HG03159 (cell line): ENCODE data around the gene DYDC2.

ENCODE experiments used
- ATAC-seq: cut with Tn5 transposase; IDR thresholded peaks from one replicate; pipeline ENCODE4 v1.9.1; 2021; ENCODE audit warnings: mild to moderate bottlenecking, moderate library complexity; ENCODE audit not compliant: unreplicated experiment

DYDC2 gene

DNA sequence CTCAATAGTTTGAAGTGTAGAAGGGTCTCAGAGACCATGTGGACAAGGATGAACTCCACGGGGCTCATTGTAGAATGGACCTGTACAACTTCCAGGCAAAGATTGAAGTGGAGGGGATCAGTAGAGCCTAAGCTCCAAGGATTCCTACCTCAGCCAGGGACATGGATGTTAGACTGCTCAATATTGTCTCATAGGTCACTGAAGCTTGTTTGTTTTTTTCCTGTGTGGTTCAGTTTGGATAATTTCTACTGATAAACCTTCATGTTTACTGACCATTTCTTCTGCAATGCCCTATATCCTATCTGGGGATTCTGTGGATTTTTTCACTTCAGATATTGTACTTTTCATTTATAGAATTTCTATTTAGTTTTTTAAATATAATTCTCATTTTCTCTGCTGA, 8.9 kb downstream of the DYDC2 start:
- no peak for ATAC-seq

DNA sequence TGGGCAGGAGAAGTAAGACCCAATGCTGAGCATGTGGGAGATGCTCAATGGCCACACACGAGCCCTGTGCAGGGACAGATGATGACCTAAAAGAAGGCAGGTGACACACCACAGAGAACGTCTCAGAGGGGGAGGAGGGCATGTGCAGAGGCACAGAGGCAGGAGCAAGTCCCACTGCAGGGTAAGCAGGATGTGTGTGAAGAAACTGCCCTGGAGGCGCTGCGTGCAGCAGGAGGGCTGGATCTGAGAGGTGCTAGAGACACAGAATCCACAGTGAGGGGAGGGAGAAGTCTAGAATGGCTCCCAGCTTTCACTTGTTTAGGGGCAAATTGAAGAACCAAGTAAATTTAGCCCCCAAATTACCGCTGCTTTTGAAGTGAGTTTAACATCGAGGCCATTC, 14.9 kb downstream of the DYDC2 start:
- ATAC-seq: no peak

DNA sequence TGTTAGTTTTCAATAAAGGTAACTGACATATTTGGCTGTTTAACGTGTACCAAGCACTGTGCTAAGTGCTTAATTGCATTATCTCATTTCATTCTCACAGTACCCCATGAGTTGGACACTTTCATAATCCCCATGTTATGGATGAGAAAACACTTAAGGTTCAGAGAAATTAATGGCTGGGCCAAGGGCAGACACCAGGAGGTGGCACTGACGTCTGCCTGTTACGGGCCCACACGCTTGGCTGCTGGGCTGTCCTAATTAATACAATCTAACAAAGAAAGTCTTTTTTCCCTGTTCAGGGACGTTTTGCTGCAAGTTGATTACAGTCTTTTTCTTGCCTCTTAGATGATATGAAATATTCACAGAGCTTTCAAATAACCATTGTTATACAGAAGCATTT, 16.1 kb downstream of the DYDC2 start:
- ATAC-seq: no peak

DNA sequence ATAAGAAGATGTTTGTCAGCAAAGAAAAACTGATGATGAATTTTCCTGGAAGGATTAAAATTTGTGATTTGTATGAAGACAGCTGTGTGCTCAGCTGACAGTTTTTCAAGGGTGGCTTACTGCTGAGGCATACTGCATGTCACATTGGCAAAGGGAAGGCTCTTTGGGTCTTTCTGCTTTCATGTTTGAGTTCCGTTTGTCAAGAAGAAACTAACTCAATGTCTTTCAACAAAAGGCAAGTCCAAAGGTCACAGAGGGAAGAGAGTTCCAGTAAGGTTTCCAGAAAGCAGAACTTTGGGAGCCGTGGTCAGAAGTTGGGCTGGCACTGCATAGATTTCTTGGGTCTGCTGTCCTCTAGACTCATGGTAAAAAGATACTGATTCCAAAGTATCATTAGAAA, 16.9 kb downstream of the DYDC2 start:
- no peak for ATAC-seq

DNA sequence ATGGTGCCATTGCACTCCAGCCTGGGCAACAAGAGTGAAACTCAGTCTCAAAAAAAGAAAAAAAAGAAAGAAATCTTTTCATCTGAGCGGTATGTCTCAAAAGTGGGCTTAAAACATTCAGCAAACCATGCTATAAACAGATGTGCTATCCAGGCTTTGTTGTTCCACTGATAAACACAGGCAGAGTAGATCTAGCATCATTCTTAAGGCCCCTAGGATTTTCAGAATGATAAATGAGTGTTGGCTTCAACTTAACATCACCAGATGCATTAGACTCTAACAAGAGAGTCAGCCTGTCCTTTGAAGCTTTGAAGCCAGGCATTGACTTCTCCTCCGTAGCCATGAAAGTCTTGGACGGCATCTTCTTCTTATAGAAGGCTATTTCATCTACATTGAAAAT, 23.1 kb downstream of the DYDC2 start:
- no peak for ATAC-seq

DNA sequence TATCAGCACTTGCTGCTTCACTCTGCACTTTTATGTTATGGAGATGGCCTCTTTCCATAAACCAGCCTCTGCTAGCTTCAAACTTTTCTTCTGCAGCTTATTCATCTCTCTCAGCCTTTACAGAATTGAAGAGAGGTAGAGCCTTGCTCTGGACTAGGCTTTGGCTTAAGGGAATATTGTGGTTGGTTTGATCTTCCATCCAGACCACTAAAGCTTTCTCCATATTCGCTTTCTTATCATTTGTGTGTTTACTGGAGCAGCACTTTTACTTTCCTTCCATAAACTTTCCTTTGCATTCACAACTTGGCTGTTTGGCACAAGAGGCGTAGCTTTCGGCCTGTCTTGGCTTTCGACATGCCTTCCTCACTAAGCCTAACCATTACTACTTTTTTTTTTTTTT, 23.6 kb downstream of the DYDC2 start:
- no peak for ATAC-seq

DNA sequence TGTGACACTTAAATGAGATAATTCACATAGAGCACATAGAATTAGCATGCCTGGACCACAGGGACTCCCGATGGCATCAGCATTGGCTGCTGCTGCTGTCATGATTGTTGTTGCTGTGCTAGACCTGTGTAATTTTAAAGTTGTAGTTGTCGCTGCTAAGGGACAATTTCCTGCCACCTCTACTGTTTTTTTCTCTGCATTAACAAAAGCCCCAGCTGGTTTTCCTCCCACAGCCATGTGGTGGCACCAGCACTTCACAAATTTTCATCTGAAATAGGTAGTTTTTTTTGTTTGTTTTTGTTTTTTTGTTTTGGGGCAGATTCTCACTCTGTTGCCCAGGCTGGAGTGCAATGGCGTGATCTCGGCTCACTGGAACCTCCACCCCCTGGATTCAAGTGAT, 26.4 kb downstream of the DYDC2 start:
- ATAC-seq: peak; percentile 86

DNA sequence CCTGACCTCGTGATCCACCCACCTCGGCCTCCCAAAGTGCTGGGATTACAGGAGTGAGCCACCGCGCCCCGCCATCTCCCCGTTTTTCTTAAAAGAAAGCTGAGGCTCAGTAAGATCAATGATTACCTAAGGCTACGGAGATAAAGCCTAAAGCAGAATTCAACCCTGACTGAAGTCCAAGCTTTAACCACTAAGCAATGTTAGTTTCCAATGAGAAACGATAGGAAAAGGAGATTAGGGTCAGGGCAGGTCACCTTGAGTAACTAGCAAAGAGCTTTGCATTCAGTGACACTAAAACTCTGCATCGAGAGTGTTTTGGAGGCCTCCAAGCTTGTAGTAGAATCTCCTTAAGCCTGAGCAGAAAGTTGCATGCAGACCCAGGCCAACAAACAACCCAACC, 34.2 kb downstream of the DYDC2 start:
- ATAC-seq: no peak

DNA sequence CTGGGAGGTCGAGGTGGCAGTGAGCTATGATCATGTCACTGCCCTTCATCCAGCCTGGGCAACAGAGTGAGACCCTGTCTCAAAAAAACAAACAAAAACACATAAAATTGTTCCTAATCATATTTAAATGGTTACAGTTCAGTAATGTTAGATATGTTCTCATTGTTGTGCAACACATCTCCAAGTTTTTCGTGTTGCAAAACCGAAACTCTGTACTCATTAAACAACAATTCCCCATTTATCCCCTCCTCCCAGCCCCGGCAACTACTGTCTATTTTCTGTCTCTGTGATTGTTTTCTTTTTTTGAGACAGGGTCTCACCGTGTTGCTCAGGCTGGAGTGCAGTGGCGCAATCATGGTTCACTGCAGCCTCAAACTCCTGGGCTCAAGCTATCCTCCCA, 35.7 kb downstream of the DYDC2 start:
- ATAC-seq: no peak

DNA sequence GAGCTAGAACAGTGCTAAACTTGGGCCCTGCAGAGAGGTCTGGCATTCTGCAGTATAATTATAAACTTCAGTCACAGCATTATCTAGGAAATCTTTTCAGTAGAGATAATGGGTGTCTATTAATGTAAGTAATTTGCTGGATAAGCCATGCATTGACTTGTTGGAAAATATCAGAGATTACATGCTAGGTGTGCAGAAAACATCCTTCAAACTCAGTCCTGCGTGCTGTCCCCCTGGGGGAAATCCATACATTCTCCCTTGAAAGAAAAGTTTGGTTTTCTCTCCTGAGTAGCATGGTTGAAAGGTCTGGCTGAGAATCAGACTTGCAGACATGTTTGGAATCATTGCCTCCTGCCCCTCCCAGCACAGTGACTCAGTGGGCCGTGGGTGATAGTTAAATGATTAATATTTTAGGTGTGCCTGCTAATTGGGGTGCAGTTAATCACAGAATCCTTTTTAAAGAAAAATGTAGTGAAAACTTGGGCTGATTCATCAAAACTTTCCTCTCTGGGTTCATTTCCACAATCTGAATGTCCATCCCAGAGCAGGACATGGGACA, 37.9 kb downstream of the DYDC2 start:
- ATAC-seq: no peak

DNA sequence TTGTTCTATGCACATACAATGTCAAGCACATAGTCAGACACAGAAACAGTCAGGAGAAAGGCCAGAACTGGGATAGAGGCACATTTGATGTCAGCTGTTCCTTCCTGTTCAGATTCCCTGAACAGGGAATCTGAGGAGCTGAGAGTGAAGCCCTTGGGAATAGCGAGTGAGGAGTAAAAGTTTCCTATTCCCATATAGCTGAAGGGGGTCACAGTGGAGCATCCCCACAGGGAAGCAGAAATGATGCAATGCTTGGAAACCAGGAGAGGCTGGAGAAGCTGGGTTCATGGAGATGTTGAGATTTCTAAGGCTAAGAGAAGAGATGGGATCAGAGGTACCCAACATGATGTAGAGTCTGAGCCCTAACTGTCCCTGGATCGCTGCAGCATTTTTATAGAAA, 40.4 kb downstream of the DYDC2 start:
- no peak for ATAC-seq

DNA sequence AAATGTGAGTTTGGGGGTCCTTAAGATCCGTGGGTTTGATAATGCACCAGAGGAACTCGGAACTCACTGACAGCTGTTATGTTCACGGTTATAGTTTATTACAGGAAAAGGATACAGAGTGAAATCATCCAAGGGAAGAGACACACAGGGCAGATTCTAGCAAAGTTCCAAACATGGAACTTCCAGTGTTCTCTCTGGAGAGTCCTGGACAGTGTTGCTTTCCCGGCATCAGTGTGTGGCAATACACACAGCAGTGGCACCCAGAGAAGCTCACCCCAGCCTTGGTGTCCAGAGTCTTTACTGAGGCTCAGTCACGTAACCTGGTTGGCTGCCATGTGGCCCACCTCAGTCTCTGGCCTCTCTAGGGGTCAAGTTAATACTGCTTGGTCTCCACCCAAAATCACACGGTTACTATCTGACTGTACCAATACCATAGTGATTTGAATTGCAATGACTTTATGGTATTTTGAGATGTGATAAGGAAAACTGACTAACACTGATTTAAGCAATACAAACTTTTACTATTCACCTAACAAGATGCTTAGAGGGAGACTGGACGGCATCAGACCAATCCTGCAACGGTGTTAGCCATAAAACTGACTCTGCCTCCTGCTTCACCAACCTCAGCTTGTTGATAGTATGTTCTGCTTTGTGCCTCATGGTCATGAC, 43.7 kb downstream of the DYDC2 start:
- no peak for ATAC-seq

DNA sequence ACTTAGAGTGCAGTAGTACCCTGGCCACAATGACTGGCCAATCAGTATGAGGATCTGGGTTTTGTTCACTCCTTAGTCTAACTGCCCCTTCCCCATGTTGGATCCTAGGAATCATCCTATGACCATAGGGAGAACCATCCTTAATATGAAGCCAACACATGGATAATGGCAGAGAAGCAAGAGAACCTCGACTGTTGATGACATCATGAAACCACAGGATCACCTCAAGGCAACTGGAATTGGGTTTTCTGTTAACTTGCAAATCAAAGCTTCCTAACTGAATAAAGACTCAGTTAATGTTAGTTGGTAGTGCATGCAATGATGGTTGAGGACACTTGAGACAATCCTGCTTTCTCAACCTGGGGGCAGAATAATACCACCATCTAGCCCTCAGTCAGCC, 48.5 kb downstream of the DYDC2 start:
- ATAC-seq: no peak

DNA sequence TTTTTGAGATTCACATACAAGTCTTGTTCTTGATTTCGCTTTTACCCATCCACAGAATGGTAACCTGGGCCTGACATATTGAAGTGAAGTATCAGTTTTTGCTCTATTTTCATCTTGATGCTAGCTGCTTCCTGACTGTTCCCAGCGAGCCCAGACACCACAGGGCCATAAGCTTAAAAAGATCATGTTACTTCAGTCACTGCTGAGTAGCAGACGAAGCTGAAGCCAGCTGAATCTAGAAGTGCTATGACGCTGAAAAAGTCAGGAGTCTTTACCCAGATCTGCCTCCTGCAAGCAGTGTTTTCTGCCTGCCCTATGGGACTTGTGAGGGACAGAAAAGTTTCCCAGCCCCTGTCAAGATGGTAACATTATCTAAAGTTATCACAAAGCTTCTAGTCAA, 49.0 kb downstream of the DYDC2 start:
- ATAC-seq: no peak

DNA sequence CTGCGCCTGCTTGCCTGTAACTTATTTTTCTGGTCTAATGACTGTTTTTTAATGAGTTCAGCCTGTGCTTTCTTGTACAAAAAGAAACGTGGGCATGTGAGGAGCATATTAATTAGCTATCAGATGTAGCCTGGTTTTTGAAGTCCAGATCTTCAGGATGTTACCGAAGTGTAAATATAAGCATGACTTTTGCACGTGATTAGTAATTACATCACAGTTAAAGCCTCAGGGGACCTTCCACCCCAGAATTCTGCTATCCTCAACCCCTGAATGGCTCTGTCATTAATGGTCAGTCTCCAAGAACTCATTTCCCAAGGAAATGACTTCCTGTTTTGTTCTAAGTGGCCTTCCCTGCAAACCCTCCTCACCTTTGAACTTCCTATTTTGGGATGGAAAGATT, 49.6 kb downstream of the DYDC2 start:
- no peak for ATAC-seq

DNA sequence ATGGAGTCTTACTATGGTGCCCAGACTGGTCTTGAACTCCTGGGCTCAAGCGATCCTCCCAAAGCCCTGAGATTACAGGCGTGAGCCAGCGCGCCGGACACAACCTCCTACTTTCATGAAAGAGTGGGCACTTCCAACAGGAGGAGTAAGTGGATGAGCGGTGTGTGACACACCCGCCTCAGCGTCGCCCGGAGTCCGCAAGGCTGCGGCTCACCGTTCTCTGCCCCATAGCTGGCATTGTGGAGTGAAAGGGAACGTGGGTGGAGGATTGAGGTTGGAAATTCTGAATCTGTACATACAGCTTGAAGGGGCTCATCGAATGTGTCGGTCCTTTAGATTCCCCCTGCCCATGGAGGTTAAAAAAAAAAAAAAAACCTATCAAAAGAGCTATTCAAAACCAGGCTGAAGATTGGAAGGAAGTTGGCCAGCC, 51.2 kb downstream of the DYDC2 start:
- ATAC-seq: peak; percentile 26

DNA sequence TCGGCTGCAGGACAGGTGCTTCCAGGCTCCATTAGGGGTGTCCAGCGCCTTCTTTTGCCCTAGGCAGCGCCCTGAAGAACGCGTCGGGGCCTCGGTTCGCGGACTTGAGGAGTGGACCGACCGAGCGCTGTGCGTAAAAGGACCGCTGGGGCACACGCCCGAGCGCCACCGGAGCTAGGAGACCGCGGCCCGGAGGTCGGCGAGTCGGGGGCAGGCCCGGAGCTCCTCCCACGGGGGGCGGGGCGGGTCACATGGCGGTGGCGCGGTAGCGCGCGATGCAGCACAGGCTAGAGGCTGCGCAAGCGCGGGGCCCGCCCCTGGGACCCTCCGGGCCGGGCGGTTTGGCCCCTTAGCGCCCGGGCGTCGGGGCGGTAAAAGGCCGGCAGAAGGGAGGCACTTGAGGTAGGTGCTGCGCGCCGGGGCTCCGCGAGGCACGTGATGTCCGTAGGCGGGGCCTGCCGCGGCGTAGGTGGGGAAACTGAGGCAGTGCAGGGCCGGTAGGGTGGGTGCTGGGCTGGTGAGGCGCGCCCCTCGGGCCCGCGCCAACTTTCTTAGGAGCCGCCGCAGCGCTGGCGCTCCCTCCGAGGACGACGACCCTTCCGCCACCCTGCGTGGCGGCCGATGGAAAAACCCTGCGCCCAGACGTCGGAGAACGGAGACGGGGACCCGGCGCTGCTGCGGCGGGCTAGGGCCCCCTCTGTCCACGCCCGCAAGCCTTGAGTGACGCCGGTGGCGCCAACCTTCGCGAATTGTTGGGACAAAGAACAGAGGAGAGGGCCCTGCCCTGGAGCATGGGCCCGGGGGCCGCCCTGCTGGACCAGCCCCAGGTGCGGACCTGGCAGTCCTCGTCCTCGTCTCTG, 51.9 kb downstream of the DYDC2 start, which contains the start of gene PRXL2A:
Gene PRXL2A (plus strand): TSS at position 310 of the 860 bp plus-strand sequence. CDS start 11,917 bp downstream, outside the sequence.
- ATAC-seq: peak; percentile 91

DNA sequence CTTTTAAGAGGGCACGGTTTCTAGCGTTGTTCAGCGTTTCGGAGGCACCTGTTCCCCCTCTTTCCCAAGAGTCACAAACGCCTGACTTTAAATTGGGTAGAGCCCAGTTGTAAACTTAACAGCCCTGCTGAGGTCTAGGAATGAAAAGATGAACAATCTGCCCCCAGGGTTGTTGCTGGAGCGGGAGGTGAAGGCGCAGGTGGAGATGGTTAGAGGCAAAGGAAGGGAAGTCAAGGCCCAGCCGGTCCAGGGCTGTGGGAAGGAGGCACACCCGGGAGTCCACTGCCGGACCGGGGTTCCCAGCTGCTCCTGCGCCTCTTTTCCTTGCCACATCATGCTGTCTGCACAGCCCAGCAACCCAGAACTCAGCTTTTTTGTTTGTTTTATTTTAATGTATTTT, 52.5 kb downstream of the DYDC2 start:
- ATAC-seq: no peak

DNA sequence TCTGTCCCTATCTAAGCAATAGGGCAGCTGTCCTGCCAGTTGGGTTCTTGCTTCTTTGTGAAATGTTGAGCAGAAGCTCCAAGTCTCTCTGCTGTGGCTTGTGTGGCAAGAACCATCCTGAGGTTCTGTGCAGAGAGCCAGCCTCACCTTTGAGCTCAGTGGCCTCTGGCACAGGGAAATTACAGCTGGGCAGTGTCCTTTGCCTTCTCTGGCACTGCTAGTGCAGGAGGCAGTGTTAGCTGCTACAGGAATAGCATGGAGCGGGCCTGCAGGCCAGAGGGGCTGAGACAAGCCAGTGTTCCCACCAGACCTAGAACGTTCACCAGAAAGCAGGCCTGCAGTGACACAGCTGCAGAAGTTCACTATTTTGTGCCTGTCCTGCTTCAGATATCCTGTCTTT, 53.5 kb downstream of the DYDC2 start:
- no peak for ATAC-seq

DNA sequence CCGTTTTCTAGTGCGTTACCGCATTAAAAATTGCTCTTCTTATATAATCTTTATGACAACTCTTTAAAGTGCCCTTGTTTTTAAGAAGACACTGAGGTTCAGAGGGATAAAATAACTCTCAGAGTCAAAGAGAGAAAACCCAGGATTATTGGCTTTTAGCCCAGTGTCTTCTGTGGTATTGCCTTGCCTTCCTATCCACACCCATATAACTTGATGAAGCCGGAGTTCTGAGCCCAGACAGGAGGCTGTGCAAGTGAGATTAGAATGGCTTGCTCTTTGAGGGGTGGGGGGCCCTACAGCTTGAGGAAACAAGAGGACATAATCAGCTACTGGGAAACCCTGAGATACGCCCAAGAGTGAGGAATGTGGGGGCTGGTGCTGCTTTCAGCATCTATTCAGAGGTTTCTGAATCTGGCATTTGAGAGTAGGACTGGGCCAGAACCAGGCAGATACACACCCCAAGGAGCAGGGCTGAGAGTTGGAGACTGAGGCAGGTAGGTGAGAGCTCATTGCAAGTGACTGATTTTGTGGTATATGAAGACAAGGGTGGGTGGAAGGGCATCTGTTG, 54.1 kb downstream of the DYDC2 start:
- ATAC-seq: no peak

DNA sequence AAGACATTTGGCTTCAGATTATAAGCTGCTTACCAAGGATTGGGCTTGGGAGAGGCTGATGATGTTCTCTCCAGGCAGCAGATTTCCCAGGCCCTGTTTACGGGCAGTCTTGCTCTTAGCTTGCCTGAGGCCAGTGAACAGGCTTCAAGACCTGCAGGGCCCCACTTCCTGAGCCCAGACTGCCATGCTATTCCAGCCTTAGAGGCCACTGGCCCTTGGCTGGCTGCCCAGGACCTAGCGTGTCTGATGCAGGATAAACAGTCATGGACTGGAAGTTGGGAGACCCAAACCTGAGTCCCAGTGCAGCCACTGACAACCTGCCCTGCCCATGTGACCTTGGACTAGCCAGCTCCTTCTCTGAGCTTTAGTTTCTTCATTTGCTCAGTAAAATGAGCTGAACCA, 54.7 kb downstream of the DYDC2 start:
- no peak for ATAC-seq
